OCI-LY3 (cell line): Measurements from ENCODE around the gene LIME1.

Experiments
- H2AFZ ChIP-seq: fragments of 200-600, 300-600 bp; shearing (Covaris generic); 2 replicates; pipeline ENCODE4 v1.6.0; 2014; ENCODE audit warnings: antibody characterized with exemption, low read depth, low read length
- H3K27ac ChIP-seq: fragments of 200-600, 300-600 bp; sonication (generic); 2 replicates; pipeline ENCODE4 v1.5.1; 2014; ENCODE audit warnings: mild to moderate bottlenecking, low read length, moderate library complexity, mixed read lengths
- H3K27me3 ChIP-seq: fragments of 200-600, 300-600 bp; sonication (generic); 2 replicates; pipeline ENCODE4 v1.6.1; 2014; ENCODE audit warnings: low read depth, low read length, mixed read lengths
- H3K36me3 ChIP-seq: fragments of 200-600, 300-600 bp; sonication (generic); replicated peaks from 2 replicates; pipeline ENCODE3; 2014; ENCODE audit warnings: low read depth, low read length, mixed read lengths
- H3K4me1 ChIP-seq: fragments of 300-600, 200-600 bp; sonication (generic); 2 replicates; pipeline ENCODE4 v1.6.1; 2014; ENCODE audit warnings: low read length, mixed read lengths
- H3K4me2 ChIP-seq: fragments of 200-600, 300-600 bp; sonication (generic); 2 replicates; pipeline ENCODE4 v1.6.1; 2014; ENCODE audit warnings: low read length, mixed read lengths
- H3K4me3 ChIP-seq: fragments of 300-600, 200-600 bp; sonication (generic); 2 replicates; pipeline ENCODE4 v1.5.1; 2014; ENCODE audit warnings: antibody characterized with exemption, mild to moderate bottlenecking, low read length, moderate library complexity
- H3K79me2 ChIP-seq: fragments of 300-600, 200-600 bp; shearing (Covaris generic); 2 replicates; pipeline ENCODE4 v1.6.1; 2014; ENCODE audit warnings: mild to moderate bottlenecking, low read length, mixed read lengths
- H3K9ac ChIP-seq: fragments of 300-600, 200-600 bp; shearing (Covaris generic); 2 replicates; pipeline ENCODE4 v1.6.0; 2014; ENCODE audit warnings: mild to moderate bottlenecking, low read length, moderate library complexity
- H3K9me3 ChIP-seq: fragments of 200-600, 300-600 bp; shearing (Covaris generic); 2 replicates; pipeline ENCODE4 v1.6.1; 2014; ENCODE audit warnings: low read length, mixed read lengths; ENCODE audit not compliant: insufficient read depth
- H4K20me1 ChIP-seq: fragments of 200-600, 300-600 bp; sonication (generic); 2 replicates; pipeline ENCODE4 v1.6.1; 2016; ENCODE audit warnings: low read length, mixed read lengths; ENCODE audit not compliant: insufficient read depth
- EZH2phosphoT487 ChIP-seq: fragments of 200-600 bp; shearing (Covaris generic); IDR thresholded peaks from 2 replicates; pipeline ENCODE4 v1.6.1; 2018; ENCODE audit warnings: antibody characterized with exemption, mixed run types, low read depth
- TF ChIP-seq, protein P1 (sequence below): fragments of 200-600, 300-600 bp; sonication (generic); IDR thresholded peaks from 2 replicates; pipeline ENCODE4 v1.5.1; 2014; ENCODE audit warnings: antibody characterized with exemption, low read length, low read depth

The LIME1 gene

DNA sequence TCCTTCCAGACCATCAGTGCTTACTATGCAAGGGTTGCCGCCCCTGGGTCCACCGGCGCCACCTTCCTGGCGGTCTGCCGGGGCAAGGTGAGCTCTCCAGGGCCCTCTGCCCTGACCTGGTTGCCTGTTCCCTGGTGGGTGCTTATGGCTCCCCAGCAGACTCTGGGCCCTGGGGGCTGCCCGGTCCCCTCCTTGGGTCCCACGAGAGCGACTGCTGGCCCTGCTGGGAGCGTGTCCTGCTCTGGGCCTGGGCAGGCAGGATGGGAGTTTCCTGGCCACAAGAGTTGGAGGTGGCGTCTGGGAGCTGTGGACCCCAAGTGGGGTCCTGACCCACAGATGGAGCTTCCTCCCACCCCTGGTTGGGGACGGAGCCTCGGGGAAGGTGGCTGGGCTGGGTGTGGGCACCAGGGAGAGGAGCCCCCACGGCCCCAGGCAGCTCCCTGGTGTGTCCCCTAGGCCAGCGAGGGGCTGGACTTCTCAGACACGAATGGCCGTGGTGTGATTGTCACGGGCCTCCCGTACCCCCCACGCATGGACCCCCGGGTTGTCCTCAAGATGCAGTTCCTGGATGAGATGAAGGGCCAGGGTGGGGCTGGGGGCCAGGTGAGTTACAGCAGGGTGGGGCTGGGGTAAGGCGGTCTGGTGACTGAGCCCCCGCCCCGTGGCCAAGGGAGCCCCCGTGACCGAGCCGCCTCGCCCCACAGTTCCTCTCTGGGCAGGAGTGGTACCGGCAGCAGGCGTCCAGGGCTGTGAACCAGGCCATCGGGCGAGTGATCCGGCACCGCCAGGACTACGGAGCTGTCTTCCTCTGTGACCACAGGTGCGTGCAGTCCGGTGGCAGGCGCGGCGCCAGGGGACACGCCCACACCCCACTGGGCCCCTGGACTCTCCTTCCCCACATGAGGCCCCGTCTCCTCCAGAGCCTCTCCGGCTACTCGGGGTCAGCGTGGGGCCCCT lies 47.1 kb upstream of the LIME1 start:
- Histone ChIP-seq H3K4me2 (no peak overlapping the region), H3K27me3 (no peaks in the 10 kb centered on the region), H3K9ac (no peak overlapping the region), H3K9me3 (no peaks in the 10 kb centered on the region), H3K27ac (no peak overlapping the region), H3K36me3 (no peaks in the 10 kb centered on the region), H3K4me3 (no peak overlapping the region), H3K79me2 (no peaks in the 10 kb centered on the region), H4K20me1 (no peaks in the 10 kb centered on the region), H3K4me1 (no peaks in the 10 kb centered on the region), H2AFZ (no peak overlapping the region)
- TF ChIP-seq EZH2phosphoT487 = no peak
- TF ChIP-seq, protein P1, sequence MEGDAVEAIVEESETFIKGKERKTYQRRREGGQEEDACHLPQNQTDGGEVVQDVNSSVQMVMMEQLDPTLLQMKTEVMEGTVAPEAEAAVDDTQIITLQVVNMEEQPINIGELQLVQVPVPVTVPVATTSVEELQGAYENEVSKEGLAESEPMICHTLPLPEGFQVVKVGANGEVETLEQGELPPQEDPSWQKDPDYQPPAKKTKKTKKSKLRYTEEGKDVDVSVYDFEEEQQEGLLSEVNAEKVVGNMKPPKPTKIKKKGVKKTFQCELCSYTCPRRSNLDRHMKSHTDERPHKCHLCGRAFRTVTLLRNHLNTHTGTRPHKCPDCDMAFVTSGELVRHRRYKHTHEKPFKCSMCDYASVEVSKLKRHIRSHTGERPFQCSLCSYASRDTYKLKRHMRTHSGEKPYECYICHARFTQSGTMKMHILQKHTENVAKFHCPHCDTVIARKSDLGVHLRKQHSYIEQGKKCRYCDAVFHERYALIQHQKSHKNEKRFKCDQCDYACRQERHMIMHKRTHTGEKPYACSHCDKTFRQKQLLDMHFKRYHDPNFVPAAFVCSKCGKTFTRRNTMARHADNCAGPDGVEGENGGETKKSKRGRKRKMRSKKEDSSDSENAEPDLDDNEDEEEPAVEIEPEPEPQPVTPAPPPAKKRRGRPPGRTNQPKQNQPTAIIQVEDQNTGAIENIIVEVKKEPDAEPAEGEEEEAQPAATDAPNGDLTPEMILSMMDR = no peak

DNA sequence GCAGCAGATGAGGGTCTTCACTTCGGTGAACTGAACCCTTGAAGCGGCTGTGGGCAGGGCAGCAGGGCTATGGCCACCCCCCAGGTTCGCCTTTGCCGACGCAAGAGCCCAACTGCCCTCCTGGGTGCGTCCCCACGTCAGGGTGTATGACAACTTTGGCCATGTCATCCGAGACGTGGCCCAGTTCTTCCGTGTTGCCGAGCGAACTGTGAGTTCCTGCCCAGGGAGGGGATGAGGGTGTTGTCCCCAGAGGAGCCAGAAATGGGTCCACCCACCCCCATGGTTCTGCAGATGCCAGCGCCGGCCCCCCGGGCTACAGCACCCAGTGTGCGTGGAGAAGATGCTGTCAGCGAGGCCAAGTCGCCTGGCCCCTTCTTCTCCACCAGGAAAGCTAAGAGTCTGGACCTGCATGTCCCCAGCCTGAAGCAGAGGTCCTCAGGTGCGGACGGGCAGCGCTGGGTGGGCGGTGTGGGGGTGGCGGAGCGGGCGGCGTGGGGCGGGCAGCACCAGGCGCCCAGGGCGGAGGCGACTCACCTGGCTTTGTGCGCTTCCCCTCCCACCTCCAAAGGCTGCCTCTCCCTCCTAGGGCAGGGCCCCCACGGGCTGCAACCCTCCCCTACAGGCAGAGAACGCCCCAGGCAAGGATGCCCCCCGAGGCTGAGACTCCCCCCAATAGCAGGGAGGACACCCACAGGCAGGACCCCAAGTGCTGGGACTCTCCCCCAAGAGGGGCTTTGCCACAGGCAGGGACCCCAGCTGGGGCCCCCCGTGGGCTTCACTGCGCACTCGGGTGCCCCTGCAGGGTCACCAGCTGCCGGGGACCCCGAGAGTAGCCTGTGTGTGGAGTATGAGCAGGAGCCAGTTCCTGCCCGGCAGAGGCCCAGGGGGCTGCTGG lies 46.2 kb upstream of the LIME1 start:
- no peak overlapping the region for H3K27ac ChIP-seq
- no peak overlapping the region for H3K4me3 ChIP-seq
- no peaks in the 10 kb centered on the region for H3K36me3 ChIP-seq
- no peaks in the 10 kb centered on the region for H3K79me2 ChIP-seq
- no peak overlapping the region for H3K4me2 ChIP-seq
- H3K4me1 ChIP-seq = no peaks in the 10 kb centered on the region
- H3K9ac ChIP-seq = no peak overlapping the region
- no peak overlapping the region for H2AFZ ChIP-seq
- H3K27me3 ChIP-seq = no peaks in the 10 kb centered on the region
- H4K20me1 ChIP-seq = no peaks in the 10 kb centered on the region
- H3K9me3 ChIP-seq = no peaks in the 10 kb centered on the region
- TF ChIP-seq, protein P1 = no peak
- TF ChIP-seq EZH2phosphoT487 = no peak

DNA sequence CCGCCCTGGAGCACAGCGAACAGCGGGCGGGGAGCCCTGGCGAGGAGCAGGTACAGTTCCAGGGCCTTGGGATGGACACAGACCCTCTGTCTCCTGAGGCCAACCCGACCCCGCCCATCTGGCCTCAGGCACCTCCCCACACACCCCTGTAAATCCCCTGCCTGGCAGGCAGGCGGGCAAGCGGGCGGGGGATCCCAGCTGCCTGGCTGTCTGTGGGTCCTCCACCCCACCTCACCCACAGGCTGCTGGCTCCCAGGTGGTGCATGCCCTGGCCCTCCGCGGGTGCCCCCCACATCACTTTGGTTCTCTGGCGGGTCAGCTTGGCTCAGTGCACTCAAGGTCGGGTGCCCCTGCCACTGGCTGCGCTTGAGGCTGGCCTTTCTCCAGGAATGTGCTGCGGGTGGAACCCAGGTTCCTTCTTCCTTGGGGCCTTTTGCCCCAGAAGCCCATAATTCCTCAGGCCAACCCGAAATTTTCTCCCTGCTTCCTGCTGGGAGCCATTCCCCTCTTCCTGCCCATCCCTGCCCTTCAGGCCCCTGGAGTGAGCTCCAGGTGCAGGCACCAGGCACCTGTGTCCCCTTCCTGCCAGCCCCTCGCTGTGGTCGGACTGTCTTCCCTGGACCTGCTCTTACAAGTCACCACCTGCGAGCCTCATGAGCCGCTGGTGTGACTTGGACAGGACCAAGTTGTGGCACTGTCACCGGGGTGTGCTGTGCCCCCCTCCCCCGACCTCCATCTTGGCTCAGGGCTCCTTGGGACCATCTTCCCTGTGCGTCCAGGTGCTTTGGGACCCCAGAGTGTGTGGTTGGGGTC lies 45.4 kb upstream of the LIME1 start:
- Histone ChIP-seq H3K9ac (no peak overlapping the region), H2AFZ (no peak overlapping the region), H3K4me3 (no peak overlapping the region), H3K36me3 (no peaks in the 10 kb centered on the region), H4K20me1 (no peaks in the 10 kb centered on the region), H3K79me2 (no peaks in the 10 kb centered on the region), H3K27ac (no peak overlapping the region), H3K27me3 (no peaks in the 10 kb centered on the region), H3K4me1 (no peaks in the 10 kb centered on the region), H3K4me2 (no peak overlapping the region), H3K9me3 (no peaks in the 10 kb centered on the region)
- TF ChIP-seq EZH2phosphoT487 = no peak
- TF ChIP-seq, protein P1 = no peak
